ENCODE results near the gene CENPM.
"Not testable (repeated sequence)": the region's sequence is repeated elsewhere in the genome, so short reads cannot be mapped to it uniquely, and the experiment has no call there.

The CENPM gene

DNA sequence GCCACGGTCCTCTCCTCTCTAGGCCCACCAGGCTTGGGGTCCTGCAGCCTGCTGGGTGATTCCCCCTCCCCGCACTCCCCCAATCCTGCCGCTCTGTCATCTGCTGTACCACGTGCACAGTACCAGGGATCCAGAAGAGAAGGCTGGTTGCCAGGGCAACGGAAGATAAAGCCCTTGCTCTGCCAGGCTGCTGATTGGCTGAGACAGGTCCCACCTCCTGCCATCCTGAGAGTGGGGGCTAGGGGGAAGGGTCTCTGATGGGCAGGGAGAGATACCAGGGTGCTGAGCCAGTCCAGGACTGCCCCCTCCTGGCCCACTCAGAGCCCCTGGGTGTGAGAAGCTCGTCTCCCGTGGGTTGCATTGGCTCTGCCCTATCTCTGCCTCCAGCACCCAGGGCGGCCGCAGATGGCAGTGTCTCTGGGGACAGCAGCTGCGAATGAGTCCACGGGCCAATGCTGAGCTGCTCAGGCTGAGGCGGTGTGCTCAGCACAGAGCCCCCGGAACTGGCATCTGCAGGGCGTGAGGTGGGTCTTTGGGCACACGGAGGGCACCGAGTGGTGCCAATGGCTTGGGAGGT lies 5.0 kb upstream of the CENPM start, which contains the start of gene SMIM45:
Gene SMIM45 (plus strand): TSS at position 253 of the 577 bp plus-strand sequence.
- no peak for DNase-seq (ENCODE audit: low read depth)
- TF ChIP-seq, protein P1, sequence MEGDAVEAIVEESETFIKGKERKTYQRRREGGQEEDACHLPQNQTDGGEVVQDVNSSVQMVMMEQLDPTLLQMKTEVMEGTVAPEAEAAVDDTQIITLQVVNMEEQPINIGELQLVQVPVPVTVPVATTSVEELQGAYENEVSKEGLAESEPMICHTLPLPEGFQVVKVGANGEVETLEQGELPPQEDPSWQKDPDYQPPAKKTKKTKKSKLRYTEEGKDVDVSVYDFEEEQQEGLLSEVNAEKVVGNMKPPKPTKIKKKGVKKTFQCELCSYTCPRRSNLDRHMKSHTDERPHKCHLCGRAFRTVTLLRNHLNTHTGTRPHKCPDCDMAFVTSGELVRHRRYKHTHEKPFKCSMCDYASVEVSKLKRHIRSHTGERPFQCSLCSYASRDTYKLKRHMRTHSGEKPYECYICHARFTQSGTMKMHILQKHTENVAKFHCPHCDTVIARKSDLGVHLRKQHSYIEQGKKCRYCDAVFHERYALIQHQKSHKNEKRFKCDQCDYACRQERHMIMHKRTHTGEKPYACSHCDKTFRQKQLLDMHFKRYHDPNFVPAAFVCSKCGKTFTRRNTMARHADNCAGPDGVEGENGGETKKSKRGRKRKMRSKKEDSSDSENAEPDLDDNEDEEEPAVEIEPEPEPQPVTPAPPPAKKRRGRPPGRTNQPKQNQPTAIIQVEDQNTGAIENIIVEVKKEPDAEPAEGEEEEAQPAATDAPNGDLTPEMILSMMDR (IDR thresholded peaks at IDR 0.05; ENCODE audit: insufficient read depth, low read depth, low read length, missing control alignments), result no peak
- H3K4me3 ChIP-seq (ENCODE audit: low read length), result no peak within 1 kb of the TSS

DNA sequence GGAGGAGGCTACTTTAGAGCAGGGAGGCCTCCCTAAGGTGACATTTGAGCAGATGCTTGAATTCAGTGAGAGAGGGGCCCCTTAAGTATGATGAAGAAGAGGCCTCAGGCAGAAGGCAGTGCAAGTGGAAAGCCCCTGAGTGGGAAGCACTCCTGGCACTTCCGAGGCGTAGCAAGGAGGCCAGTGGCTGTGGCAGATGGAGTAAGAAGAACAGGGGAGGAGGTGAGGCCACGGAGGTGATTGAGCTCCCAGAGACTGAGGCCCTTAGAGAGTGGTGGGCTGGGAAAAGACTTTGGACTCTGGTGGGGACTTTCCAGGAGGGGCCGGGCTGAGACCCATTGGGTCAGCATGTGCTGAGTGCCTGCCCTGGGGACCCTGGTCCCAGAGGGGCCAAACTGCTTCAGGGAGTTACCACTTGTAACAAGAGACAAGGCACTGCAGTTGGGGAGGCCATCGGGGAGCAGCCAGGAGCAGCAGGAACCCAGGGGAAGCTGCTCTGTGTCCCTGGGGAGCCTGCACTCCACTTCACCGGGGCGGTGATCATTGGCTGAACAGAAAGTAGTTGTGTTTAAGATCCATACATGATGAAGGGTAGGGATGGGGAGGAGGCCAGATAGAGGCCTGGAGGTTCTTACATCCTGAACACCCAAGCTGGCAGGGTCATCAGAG lies 2.5 kb upstream of the CENPM start:
- H3K4me3 ChIP-seq (ENCODE audit: low read length), result no peak overlapping the region
- no peak for DNase-seq (ENCODE audit: low read depth)
- TF ChIP-seq, protein P1 (IDR thresholded peaks at IDR 0.05; ENCODE audit: insufficient read depth, low read depth, low read length, missing control alignments), result no peak

GRCh38 chr22:41948928-41949296 lies 2.0 kb upstream of the CENPM start:
- H3K4me3 ChIP-seq (ENCODE audit: low read length); DNase-seq (ENCODE audit: low read depth): not testable (repeated sequence)

- TF ChIP-seq, protein P1 (IDR thresholded peaks at IDR 0.05; ENCODE audit: insufficient read depth, low read depth, low read length, missing control alignments), result no peak
- no peak for DNase-seq (ENCODE audit: low read depth)
- no peak overlapping the region for H3K4me3 ChIP-seq (ENCODE audit: low read length)
These were observed 1.2 kb upstream of the CENPM start for GRCh38 chr22:41948142-41948541.

GRCh38 chr22:41947424-41948080 lies 600 bp upstream of the CENPM start:
- H3K4me3 ChIP-seq (ENCODE audit: low read length), result peak overlapping the region; percentile 81
- TF ChIP-seq, protein P1 (IDR thresholded peaks at IDR 0.05; ENCODE audit: insufficient read depth, low read depth, low read length, missing control alignments), result no peak
- DNase-seq (ENCODE audit: low read depth), result no peak

DNA sequence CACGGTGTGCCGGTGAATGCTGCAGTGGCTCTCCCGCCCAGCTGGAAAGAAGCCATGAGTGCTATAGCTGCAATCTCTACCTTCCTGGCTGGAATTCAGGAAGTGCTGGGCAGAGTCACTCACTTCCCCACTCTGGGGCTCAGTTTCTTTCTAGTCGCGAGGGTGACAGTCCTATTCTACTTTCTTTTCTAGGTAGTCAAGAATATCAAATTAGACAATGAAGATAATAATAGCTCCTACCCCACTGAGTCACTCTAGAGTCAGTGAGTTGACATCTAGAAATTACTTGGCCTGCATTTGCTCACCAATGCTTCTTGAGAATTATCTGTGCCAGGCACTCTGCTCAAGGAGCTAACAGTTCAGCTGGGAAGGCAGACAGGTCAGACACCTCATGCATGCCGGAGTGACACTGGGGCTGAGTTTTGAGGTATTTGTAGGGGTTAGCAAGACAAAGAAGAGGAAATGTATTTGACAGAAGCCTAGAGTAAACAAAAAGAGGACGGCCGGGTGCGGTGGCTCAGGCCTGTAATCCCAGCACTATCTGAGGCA lies 3.2 kb downstream of the CENPM start:
- DNase-seq (ENCODE audit: low read depth), result peak; percentile 60
- TF ChIP-seq, protein P1 (IDR thresholded peaks at IDR 0.05; ENCODE audit: insufficient read depth, low read depth, low read length, missing control alignments), result no peak
- H3K4me3 ChIP-seq (ENCODE audit: low read length), result no peak overlapping the region

All from epithelial cell of esophagus (primary cell).